HG02970 (cell line): ENCODE results near the gene SPIRE1.
"Not testable (repeated sequence)": the region's sequence is repeated elsewhere in the genome, so short reads cannot be mapped to it uniquely, and the experiment has no call there.

Experiments
- ATAC-seq: cut with Tn5 transposase; IDR thresholded peaks from one replicate; pipeline ENCODE4 v1.9.1; 2021; ENCODE audit warnings: mild to moderate bottlenecking, moderate library complexity, moderate number of reproducible peaks; ENCODE audit not compliant: unreplicated experiment, low FRiP score

SPIRE1 gene

DNA sequence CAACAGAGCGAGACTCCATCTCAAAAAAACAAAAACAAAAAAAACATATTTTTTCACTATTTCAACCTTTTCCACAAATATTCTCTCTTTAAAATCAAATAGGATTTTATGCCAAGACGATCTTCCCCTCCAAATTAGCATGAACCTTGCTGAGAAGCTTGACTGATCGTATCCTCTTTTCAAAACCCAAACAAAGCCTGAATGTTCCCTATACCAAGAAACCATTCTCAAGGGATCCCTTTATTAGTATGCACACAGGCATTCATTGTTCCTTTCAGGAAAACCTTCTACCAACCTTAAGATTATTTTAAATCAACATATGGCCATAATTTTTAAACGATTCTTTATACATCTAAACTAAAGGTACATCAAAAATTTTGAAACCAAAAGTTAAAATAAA lies 6.3 kb downstream of the SPIRE1 start:
- no peak for ATAC-seq

DNA sequence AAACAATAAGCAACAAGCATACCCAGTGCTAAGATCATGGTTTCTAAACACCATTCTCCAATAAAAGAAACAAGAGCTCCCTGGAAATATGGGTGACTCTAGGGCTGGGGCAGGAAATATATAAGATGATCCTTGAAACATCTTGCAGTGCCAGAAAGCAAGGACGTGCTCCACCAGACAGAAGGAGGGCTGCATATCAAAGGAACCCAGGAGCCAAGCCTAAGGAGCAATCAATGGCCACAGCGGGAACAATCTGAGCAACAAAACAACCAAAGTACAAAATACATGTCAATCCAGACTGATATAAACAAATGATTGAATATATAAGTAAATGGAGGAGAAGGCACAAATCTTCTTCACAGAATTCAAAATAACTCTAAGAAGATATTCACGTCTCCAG lies 10.1 kb downstream of the SPIRE1 start:
- ATAC-seq, result no peak

DNA sequence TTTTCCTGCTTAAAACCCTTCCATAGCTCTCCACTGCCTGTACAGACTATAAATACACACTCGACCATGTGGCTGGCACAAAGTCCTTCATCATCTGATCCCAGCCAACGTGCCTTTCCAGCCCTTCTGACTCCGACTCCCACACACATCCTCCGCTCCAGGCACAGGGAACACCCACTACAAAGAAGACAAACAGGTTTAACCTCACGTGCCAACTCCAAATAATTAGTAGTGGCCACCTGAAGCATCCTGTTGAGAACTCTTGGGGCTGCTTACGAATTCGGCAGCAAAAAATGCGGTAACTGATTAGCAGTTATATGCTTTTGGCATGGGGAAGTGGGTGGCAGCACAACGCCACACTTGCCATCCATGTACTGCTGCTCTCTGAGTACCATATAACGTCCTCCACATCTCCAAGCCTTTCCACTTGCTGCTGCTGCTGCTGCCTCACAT lies 12.1 kb downstream of the SPIRE1 start:
- ATAC-seq, result no peak

DNA sequence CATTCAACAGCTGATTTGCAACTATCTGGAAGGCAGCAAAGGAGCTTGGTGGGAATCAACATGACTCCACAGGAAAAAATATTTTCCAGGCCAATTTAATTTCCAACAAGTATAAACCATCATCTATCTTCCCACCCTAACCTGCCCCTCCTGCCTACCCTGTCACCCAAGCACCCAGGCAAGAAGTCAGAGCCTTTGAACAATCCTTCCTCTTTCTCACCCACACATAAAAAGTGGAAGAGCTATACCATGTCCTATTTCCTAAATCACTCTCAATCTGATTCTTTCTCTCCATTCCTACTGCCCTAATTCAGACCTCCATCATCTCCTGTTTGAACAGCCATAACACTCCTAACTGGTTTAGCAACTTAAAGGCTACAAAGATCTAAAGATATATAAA lies 12.7 kb downstream of the SPIRE1 start:
- ATAC-seq, result no peak

DNA sequence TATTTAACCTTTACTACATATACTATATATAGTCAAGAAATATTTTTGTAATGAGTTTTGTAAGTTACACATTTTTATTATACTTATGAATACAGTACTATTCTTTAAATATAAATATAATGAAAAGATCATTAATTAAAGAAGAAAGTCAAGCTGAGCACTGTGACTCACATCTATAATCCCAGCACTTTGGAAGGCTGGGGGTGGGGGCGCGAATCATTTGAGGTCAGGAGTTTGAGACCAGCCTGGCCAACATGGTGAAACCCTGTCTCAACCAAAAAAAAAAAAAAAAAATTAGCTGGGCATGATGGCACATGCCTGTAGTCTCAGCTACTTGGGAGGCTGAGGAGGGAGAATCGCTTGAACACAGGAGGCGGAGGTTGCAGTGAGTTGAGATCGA lies 14.2 kb downstream of the SPIRE1 start:
- ATAC-seq, result not testable (repeated sequence)

DNA sequence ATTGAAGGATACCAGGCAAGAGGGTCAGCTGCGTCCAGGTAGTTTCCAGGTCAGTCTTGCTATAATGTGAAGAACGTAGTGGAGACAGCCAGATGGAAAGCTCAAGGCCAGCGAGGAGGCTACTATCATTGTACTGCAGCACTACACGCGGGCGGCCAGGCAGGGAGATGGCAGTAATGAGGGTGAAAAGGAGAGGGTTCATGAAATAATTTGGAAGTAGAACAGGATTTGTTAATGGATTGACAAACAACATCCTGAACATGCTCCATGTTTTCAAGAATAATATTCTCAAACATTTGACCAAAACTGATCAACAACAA lies 17.1 kb downstream of the SPIRE1 start:
- no peak for ATAC-seq

DNA sequence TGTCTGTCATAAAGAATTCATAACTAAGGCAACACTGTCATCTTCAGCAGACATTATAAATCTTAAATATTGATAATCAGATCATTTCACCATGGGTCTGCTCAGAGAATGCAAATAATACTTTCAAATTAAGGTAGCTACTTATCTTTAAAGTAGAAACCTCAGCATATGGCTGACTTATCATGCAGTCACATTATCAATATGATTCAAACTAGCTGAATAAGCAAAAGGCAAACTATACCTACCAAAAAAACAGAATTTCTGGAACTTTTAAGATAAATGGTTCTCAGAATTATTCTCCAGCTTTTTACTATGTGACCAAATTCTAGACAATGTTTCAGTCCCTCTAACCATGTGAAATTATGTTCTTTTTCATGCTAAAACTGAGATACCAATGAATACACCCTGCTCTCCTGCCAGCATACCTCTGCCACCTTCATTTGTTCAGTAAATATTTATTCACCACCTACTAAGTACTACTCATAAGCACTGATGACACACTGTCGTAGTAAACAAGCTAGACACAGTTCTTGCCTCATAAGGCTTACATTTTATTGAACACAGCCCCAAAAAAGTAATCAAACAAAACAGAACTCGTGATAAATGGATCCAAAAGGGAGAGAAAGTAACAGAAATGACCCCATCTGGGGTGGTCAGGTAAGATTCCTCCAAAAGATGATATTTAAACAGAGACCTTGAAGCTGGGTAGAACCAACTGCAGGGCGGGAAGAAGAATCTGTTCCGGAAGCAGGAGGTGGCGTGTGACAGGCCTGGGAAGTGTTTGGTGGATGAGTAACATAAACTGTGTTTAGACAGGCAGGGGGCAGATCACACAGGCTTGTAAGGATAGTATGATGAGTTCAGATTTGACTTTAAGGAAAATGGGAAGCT lies 17.7 kb downstream of the SPIRE1 start:
- no peak for ATAC-seq

DNA sequence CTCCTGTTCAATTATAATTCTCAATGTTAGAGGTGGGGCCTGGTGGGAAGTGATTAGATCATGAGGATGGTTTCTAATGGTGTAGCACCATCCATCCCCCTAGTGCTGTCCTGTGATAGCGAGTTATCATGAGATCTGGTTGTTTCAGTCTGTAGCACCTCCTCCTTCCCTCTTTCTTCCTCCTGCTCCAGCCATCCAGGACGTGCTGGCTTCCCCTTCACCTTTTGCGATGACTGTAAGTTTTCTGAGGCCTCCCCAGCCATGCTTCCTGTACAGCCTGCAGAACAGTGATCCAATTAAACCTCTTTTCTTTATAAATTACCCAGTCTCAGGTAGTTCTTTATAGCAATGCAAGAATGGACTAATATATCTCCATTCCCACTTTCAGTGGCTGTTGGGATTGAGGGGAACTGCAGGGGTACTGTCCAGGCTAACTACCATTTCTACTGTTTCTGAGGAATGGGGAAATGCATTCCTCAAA lies 19.2 kb downstream of the SPIRE1 start:
- ATAC-seq, result no peak

DNA sequence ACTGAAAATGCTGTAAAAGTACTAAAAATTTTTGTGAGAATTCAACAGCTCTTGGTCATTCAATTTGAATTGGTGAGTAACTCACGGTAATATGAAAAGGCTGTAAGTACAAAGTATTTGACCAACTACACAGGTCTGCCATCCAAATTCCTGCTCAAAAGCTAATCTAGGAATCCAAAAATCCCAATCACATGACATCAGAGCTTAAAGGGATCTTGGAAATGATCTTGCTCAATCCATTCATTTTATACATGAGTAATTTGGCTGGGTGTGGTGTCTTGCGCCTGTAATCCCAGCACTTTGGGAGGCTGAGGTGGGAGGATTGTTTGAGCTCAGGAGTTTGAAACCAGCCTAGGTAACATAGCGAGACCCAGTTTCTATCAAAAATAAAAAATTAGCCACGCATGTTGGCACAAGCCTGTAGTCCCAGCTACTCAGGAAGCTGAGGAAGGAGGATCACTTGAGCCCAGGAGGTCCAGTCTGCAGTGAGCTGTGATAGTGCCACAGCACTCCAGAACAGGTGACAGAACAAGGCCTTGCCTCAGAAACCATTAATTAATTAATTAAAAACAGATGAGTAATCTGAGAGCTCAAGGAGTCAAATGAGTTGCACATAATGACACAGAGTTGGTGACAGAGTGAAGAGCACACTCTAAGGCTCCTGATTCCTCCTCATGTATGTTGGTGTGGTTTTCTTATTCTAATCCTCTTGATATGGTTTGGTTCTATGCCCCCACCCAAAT lies 19.8 kb downstream of the SPIRE1 start:
- no peak for ATAC-seq

DNA sequence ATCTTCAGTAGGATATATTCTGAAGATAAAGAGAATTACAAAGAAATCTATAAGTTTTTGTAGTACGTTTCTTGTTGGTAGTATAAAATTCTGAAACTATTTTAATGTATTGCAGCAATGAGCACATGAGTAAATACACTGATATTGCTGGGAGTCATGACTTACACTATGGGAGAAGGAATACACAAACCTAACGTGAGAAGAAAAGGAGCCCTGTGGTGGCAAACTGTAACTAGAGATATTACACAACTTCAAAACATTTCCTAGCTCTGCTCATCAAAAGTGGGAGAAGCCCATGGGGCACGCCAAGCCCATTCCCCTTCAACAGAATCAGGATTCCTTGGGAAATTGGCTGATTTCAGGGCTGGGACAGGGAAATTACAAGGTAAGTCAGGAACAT lies 20.5 kb downstream of the SPIRE1 start:
- ATAC-seq, result no peak

DNA sequence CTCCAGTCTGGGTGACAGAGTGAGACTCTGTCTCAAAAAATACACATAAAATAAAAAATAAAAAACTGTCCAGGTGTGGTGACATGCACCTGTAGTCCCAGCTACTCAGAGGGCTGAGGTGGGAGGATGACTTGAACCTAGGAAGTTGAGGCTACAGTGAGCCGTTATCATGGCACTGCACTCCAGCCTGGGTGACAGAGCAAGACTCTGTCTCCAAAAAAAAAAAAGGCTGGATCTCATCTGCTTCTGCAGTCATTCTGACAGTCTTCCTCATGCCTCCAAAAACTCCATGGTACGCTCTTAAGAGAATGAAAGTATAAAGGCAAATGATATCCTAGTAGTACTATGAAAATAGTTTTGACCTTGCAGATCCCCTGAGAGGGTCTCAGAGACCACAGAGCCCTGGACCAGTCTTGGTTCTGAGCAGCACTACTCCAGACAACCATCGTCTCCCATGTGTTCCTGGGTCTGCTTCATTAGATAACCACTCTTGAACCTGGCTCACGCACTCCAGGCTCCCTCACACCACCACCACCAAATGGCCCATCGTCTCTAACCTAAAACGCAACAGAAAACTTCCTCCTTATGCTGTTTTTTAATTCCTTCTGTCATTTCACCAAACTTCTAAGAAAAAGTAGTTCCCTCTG lies 26.0 kb downstream of the SPIRE1 start:
- ATAC-seq, result no peak

DNA sequence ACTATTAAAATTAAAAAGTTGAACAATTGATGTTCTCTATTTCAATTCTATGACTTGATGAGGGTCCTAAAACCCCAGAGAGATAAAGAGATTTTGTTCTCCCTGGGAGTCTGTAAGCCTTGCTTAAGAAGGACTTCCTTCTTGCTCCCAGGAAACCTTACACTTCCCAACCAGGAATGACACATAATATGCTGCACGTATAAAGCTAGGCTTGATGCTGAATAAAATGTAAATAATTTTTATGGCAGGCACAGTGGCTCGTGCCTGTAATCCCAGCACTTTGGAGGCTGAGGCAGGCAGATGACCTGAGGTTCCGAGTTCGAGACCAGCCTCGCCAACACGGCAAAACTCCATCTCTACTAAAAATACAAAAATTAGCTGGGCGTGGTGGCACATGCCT lies 27.8 kb downstream of the SPIRE1 start:
- ATAC-seq, result no peak

DNA sequence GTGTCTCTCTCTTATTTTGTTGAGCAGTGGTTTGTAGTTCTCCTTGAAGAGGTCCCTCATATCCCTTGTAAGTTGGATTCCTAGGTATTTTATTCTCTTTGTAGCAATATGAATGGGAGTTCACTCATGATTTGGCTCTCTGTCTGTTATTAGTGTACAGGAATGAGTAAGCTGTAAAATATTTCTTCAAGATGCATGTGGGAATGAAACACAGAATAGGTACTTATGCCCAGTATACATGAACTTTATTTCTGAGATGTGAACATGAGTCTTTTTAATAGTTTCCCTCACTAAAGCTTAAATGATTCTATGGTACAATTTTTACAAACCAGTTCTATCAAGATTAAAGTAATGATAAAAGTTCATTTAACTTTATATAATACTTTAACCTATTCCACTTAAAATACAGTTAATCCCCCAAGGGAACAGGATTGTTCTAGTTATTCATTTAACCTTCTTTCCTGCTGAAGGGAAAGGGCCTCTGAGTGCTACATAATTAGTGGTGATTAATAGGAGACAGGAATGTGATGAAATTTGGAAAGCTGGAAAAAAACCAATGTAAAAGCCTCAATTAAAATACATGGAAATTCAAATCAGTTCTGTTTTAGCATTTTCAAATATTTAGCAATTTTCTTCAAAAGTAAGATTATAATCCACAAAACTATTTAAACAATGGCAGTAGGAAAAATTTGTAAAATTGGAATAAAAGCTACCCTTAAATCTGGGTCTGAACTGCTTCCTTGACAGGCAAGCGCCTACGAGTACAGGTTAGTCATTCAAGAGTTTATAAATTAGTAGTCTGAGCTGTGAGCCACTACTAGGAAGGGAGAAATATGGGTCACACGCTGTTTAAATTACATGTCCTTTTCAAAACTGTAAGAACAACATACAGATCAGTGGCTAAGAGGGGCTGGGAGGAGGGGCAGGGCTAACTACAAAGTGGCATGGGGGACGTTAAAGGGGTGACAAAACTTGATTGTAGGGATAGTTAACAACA lies 28.9 kb downstream of the SPIRE1 start:
- ATAC-seq, result no peak

DNA sequence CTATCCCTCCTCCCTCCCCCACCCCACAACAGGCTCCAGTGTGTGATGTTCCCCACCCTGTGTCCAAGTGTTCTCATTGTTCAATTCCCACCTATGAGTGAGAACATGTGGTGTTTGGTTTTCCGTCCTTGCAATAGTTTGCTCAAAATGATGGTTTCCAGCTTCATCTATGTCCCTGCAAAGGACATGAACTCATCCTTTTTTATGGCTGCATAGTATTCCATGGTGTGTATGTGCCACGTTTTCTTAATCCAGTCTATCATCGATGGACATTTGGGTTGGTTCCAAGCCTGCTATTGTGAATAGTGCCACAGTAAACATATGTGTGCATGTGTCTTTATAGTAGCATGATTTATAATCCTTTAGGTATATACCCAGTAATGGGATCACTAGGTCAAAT lies 30.7 kb downstream of the SPIRE1 start:
- ATAC-seq, result not testable (repeated sequence)

DNA sequence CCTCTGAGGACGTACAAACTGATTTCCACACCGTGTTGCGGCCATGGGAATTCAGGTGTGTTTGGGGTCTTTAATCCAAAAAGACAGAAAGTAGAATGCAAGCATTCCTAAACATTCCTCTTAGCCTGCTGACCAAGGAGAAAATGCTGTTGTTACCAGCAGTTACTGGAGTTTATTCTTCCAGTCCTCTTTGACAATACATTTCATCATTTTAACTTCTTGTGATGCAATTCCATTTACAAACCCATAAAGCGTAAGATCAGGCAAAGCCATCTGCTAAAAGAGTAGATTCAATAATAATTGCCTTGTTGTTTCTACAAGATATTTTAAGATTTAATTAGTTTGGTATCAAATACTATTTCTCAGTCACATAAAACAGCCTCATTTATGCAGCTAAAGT lies 32.7 kb downstream of the SPIRE1 start:
- ATAC-seq, result no peak

DNA sequence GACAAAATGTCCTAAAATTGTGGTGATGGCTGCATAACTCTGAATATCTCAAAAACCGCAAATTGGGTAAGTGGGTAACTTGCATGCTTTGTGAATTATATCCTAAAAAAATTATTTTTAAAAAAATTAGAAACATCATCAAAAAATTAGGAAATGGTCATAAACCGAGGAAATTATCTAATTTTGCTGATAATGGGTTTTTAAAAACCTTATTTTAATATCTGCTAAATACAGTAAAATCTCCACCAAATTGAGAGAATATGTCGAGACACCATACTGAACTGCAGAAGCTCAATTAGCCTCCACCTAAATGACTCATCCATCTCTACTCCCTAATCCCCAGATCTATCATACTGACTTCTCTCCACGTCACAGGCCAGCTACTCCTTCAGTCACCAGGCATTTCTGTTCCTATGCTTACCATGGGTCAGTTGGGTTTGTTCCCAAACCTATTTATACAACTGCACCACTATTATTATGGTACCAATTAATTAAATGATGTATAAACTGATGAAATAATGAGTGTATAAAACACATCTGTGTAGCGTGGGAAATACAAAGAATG lies 36.1 kb downstream of the SPIRE1 start:
- no peak for ATAC-seq

DNA sequence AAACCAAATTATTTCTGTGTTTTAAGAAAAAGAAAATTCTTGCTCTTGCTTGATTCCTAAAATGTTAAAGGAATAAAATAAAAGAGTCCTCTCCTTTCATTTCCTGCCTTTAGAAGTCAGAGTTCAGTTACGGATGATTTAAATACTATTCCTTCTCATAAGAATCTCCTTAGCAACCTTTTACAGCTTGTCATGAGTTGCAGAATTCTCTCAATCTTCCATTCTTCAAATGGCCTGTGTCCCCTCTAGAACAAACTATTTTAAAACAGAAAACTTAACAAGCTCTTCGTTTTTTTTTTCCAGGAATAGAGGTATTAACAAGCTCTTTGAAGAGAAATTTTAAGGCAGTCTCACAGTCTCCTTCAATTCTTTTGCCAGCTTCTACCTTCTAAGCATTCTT lies 42.2 kb downstream of the SPIRE1 start:
- ATAC-seq, result no peak

DNA sequence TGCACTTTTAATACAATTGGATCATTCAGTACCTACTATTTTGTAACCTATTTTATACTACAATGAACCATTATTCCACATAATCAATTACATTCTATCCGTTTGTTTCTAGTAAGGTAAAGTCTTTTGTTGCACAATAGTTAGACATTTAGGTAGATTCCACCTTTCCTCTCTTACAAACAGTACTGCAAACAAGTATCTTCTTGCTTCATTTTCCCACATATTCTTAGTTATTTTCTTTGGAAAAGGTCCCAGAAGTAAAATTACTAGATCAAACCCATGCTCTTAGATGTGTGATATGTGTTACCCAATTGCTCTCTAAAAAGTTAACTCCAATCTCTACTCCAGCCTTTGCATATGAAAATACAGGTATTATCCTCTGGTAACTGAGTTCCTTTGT lies 49.6 kb downstream of the SPIRE1 start:
- ATAC-seq, result no peak

DNA sequence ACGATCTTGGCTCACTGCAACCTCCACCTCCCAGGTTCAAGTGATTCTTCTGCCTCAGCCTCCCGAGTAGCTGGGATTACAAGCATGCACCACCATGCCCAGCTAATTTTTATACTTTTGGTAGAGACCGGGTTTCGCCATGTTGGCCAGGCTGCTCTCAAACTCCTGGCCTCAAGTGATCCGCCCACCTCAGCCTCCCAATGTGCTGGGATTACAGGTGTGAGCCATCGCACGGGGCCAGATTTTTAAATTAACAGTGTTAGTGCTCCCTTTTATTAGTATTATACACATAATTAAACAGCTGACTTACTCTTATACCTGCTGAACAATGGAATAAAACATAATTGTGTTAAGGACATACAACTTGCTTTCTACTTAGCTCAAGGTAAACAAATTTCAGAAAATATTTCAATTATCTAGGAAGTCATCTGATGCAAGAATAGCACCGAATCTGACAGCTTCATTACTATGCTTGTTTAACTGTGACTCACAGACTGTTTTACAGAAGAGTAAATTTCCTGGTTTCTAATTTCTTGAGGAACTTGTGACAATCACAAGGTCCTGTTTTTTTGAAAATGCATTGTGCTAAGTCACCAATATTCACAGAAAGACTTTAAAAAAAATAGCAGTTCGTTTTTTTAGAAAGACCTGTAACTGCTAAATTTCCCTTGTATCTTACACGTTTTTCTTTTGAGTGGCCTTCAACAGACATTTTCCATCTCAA lies 51.2 kb downstream of the SPIRE1 start:
- no peak for ATAC-seq
